ENCODE data around the gene NFIB. TPM values are rescaled to one million over a fixed set of nuclear protein-coding genes. Genes with fewer than 3 reads are reported as not detected.

Gene NFIB
- polyA plus RNA-seq, 1 of the 3 experiments (the other 2 are of a cell fraction) = 9.2 TPM

DNA sequence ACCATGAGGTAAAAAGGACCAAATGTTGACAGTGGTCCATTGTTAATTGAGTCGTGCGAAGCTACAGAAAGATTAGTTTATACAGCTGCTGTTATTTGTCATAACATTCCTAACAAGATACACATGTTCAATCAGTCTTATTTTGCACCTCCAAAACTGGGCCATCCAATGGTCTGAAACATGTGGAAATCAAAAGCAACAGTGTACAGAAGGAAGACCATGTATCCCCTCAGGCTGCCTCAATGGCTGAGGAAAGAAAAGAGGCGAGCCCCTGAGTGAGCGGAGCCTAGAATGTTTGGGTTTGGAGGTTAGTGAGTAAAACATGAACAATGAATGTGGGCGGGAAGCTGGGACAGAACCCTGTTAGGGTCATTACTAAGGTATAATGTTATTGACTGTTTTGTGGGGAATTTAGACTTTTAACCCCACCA is 35.6 kb downstream of the NFIB start:
- H3K36me3 ChIP-seq (replicated peaks in 1 of 2; ENCODE audit: control insufficient read depth in 1 of 2, insufficient read depth in 2 of 2, low read length in 1 of 2) = no peaks in the 10 kb centered on the region
- peak overlapping the region in 1 of 2 experiments; percentile 16; a peak in 2 of 4 replicates for H3K27ac ChIP-seq (ENCODE audit: low read depth in 2 of 2, low read length in 1 of 2)
- TF ChIP-seq FOSL2 (IDR thresholded peaks at IDR 0.05; ENCODE audit: borderline replicate concordance, low read depth) (no peak), PBX3 (IDR thresholded peaks at IDR 0.05) (no peak), MXI1 (IDR thresholded peaks at IDR 0.05; ENCODE audit: low read depth, low read length) (no peak), EP300 (IDR thresholded peaks at IDR 0.05; ENCODE audit: borderline replicate concordance in 1 of 2, low read depth in 1 of 2, low read length in 1 of 2) (no peak), USF1 (IDR thresholded peaks at IDR 0.05; ENCODE audit: borderline replicate concordance, low read depth) (no peak), CHD2 (IDR thresholded peaks at IDR 0.05; ENCODE audit: low read length, partially characterized antibody) (no peak), SIN3A (IDR thresholded peaks at IDR 0.05; ENCODE audit: borderline replicate concordance, low read depth, low read length) (no peak), RXRA (IDR thresholded peaks at IDR 0.05; ENCODE audit: borderline replicate concordance, low read depth) (no peak), ELF1 (IDR thresholded peaks at IDR 0.05) (no peak), FOXM1 (IDR thresholded peaks at IDR 0.05; ENCODE audit: low read depth) (no peak), RFX5 (IDR thresholded peaks at IDR 0.05; ENCODE audit: low read length) (no peak), MEF2A (IDR thresholded peaks at IDR 0.05; ENCODE audit: borderline replicate concordance, low read depth) (no peak), NRF1 (IDR thresholded peaks at IDR 0.05; ENCODE audit: low read depth, low read length) (no peak), EZH2phosphoT487 (IDR thresholded peaks at IDR 0.05; ENCODE audit: borderline replicate concordance, low read depth) (no peak), REST (IDR thresholded peaks at IDR 0.05; ENCODE audit: low read depth, low read length) (no peak), TCF12 (IDR thresholded peaks at IDR 0.05) (no peak)
- TF ChIP-seq, protein P1, sequence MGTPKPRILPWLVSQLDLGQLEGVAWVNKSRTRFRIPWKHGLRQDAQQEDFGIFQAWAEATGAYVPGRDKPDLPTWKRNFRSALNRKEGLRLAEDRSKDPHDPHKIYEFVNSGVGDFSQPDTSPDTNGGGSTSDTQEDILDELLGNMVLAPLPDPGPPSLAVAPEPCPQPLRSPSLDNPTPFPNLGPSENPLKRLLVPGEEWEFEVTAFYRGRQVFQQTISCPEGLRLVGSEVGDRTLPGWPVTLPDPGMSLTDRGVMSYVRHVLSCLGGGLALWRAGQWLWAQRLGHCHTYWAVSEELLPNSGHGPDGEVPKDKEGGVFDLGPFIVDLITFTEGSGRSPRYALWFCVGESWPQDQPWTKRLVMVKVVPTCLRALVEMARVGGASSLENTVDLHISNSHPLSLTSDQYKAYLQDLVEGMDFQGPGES (IDR thresholded peaks at IDR 0.05; ENCODE audit: low read depth, low read length) = no peak
- TF ChIP-seq, protein P2, sequence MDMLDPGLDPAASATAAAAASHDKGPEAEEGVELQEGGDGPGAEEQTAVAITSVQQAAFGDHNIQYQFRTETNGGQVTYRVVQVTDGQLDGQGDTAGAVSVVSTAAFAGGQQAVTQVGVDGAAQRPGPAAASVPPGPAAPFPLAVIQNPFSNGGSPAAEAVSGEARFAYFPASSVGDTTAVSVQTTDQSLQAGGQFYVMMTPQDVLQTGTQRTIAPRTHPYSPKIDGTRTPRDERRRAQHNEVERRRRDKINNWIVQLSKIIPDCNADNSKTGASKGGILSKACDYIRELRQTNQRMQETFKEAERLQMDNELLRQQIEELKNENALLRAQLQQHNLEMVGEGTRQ (IDR thresholded peaks at IDR 0.05; ENCODE audit: borderline replicate concordance, low read depth, low read length) = no peak
- peak overlapping the region; percentile 38; the same call in 1 of the 2 replicates for H3K4me2 ChIP-seq
- H3K27me3 ChIP-seq (ENCODE audit: insufficient read depth) = no peaks in the 10 kb centered on the region
- H3K79me2 ChIP-seq (ENCODE audit: insufficient read depth) = peaks cover 89% of the 10 kb centered on the region
- H3K4me3 ChIP-seq (ENCODE audit: low read depth in 2 of 2, low read length in 1 of 2) = no peak overlapping the region
- H3K9me3 ChIP-seq = no peaks in the 10 kb centered on the region
- ChIA-PET POLR2A (interaction anchor here (0.6 kb wide), 1 partner anchor 8 kb away, joined by 3 read pairs; no protein-coding TSS in a partner anchor), CTCF (interaction anchor here (1.0 to 2.6 kb wide), 3 partner anchors 13 to 850 kb away, joined by 3 to 11 read pairs (median 6); no protein-coding TSS in a partner anchor)
- H3F3A ChIP-seq (replicated peaks; ENCODE audit: insufficient read depth) = peaks cover 17% of the 10 kb centered on the region
- H4K20me1 ChIP-seq (ENCODE audit: insufficient read depth) = no peaks in the 10 kb centered on the region; the same call in 1 of the 2 replicates
- H3K9me2 ChIP-seq = no peaks in the 10 kb centered on the region
- DNase-seq = no peak
- 84% methylated on average over 5 of the region's 5 CpGs for WGBS (ENCODE audit: low lambda C conversion rate)
- no peak overlapping the region for H2AFZ ChIP-seq (ENCODE audit: low read depth)
- H3K9ac ChIP-seq = no peak overlapping the region
- peaks cover 48 to 52% of the 10 kb centered on the region in 2 experiments for H3K4me1 ChIP-seq (ENCODE audit: control insufficient read depth in 1 of 2, insufficient read depth in 2 of 2, low read depth in 1 of 2, low read length in 1 of 2)

Data from SK-N-SH (cell line).